ENCODE measurements around the gene PLSCR4. TPM values are rescaled to one million over a fixed set of nuclear protein-coding genes. Genes with fewer than 3 reads are reported as not detected.

PLSCR4 gene
- total RNA-seq, 4 donors from 2014 or later, result 16.4 to 37.3 (median 23.7) TPM

- H3K27ac ChIP-seq, result no peak overlapping the region
- TF ChIP-seq POLR2A (IDR thresholded peaks at IDR 0.05) (no peak), CTCF (IDR thresholded peaks at IDR 0.05) (no peak), POLR2AphosphoS5 (IDR thresholded peaks at IDR 0.05) (no peak), EP300 (IDR thresholded peaks at IDR 0.05) (no peak)
- 85% methylated on average over 2 of the region's 2 CpGs for WGBS
- no peaks in the 10 kb centered on the region for H3K27me3 ChIP-seq
- H3K36me3 ChIP-seq, result no peaks in the 10 kb centered on the region
- DNase-seq (ENCODE audit: low spot score in 2 of 2), result no peak
- no peaks in the 10 kb centered on the region for H3K9me3 ChIP-seq
- H3K4me3 ChIP-seq, result no peak overlapping the region
- H3K4me1 ChIP-seq, result peaks cover 35% of the 10 kb centered on the region
Measured at GRCh38 chr3:146279013-146279412, 28.1 kb upstream of the PLSCR4 start.

- Histone ChIP-seq H3K36me3 (no peaks in the 10 kb centered on the region), H3K27me3 (no peaks in the 10 kb centered on the region), H3K4me1 (peaks cover 35% of the 10 kb centered on the region), H3K4me3 (no peak overlapping the region), H3K27ac (peak overlapping the region; percentile 24), H3K9me3 (no peaks in the 10 kb centered on the region)
- WGBS, result 73% methylated on average over 2 of the region's 2 CpGs
- DNase-seq (ENCODE audit: low spot score in 2 of 2), result no peak
- TF ChIP-seq POLR2AphosphoS5 (IDR thresholded peaks at IDR 0.05) (peak in 1 of 3 donors; percentile 45), CTCF (IDR thresholded peaks at IDR 0.05) (no peak)
Measured at GRCh38 chr3:146277953-146278631, 27.2 kb upstream of the PLSCR4 start.

GRCh38 chr3:146275476-146275875 is 24.6 kb upstream of the PLSCR4 start:
- no peaks in the 10 kb centered on the region for H3K9me3 ChIP-seq
- H3K4me1 ChIP-seq, result peaks cover 28% of the 10 kb centered on the region
- H3K27ac ChIP-seq, result peak overlapping the region; percentile 27
- no peaks in the 10 kb centered on the region for H3K27me3 ChIP-seq
- TF ChIP-seq EP300 (IDR thresholded peaks at IDR 0.05) (no peak), CTCF (IDR thresholded peaks at IDR 0.05) (no peak), POLR2AphosphoS5 (IDR thresholded peaks at IDR 0.05) (no peak), POLR2A (IDR thresholded peaks at IDR 0.05) (no peak)
- no peaks in the 10 kb centered on the region for H3K36me3 ChIP-seq
- 92% methylated on average over 3 of the region's 3 CpGs for WGBS
- H3K4me3 ChIP-seq, result no peak overlapping the region
- no peak for DNase-seq (ENCODE audit: low spot score in 2 of 2)

GRCh38 chr3:146274833-146275232 is 23.9 kb upstream of the PLSCR4 start:
- 50% methylated on average over 1 of the region's 1 CpG for WGBS
- Histone ChIP-seq H3K4me1 (peaks cover 25% of the 10 kb centered on the region), H3K27ac (peak overlapping the region; percentile 27), H3K4me3 (no peak overlapping the region), H3K27me3 (no peaks in the 10 kb centered on the region), H3K9me3 (no peaks in the 10 kb centered on the region), H3K36me3 (no peaks in the 10 kb centered on the region)
- TF ChIP-seq CTCF (IDR thresholded peaks at IDR 0.05), result no peak
- no peak for TF ChIP-seq EP300 (IDR thresholded peaks at IDR 0.05)
- TF ChIP-seq POLR2A (IDR thresholded peaks at IDR 0.05), result no peak
- no peak for TF ChIP-seq POLR2AphosphoS5 (IDR thresholded peaks at IDR 0.05)
- DNase-seq (ENCODE audit: low spot score in 2 of 2), result no peak

GRCh38 chr3:146273721-146274407 is 23.0 kb upstream of the PLSCR4 start:
- 92% methylated on average over 6 of the region's 6 CpGs for WGBS
- no peak for TF ChIP-seq CTCF (IDR thresholded peaks at IDR 0.05)
- TF ChIP-seq POLR2A (IDR thresholded peaks at IDR 0.05), result no peak
- no peak for TF ChIP-seq POLR2AphosphoS5 (IDR thresholded peaks at IDR 0.05)
- TF ChIP-seq EP300 (IDR thresholded peaks at IDR 0.05), result no peak
- Histone ChIP-seq H3K36me3 (no peaks in the 10 kb centered on the region), H3K4me1 (peaks cover 20% of the 10 kb centered on the region), H3K4me3 (no peak overlapping the region), H3K27ac (no peak overlapping the region), H3K27me3 (no peaks in the 10 kb centered on the region), H3K9me3 (no peaks in the 10 kb centered on the region)
- DNase-seq (ENCODE audit: low spot score in 2 of 2), result no peak

All from suprapubic skin (tissue), 4 donors.